ENCODE data around the gene RBMS3.

The RBMS3 gene

GRCh38 chr3:29597376-29598008 lies 316.6 kb downstream of the RBMS3 start:
- H3K36me3 ChIP-seq (ENCODE audit: control insufficient read depth, insufficient read depth, low read length), result no peaks in the 10 kb centered on the region
- no peak overlapping the region for H3K9ac ChIP-seq (ENCODE audit: low read depth, low read length)
- H3K4me1 ChIP-seq (ENCODE audit: control insufficient read depth, insufficient read depth, low read length), result no peaks in the 10 kb centered on the region
- no peak overlapping the region for H3K4me3 ChIP-seq (ENCODE audit: low read depth, low read length)
- no peaks in the 10 kb centered on the region for H3K9me3 ChIP-seq (ENCODE audit: control insufficient read depth, insufficient read depth, low read length)
- no peaks in the 10 kb centered on the region for H3K27me3 ChIP-seq (ENCODE audit: control insufficient read depth, insufficient read depth, low read length)

- Histone ChIP-seq H3K9me3 (ENCODE audit: control insufficient read depth, insufficient read depth, low read length) (no peaks in the 10 kb centered on the region), H3K9ac (ENCODE audit: low read depth, low read length) (no peak overlapping the region), H3K27me3 (ENCODE audit: control insufficient read depth, insufficient read depth, low read length) (no peaks in the 10 kb centered on the region), H3K4me3 (ENCODE audit: low read depth, low read length) (no peak overlapping the region), H3K36me3 (ENCODE audit: control insufficient read depth, insufficient read depth, low read length) (no peaks in the 10 kb centered on the region), H3K4me1 (ENCODE audit: control insufficient read depth, insufficient read depth, low read length) (no peaks in the 10 kb centered on the region)
These were observed 321.2 kb downstream of the RBMS3 start for GRCh38 chr3:29601861-29602585.

DNA sequence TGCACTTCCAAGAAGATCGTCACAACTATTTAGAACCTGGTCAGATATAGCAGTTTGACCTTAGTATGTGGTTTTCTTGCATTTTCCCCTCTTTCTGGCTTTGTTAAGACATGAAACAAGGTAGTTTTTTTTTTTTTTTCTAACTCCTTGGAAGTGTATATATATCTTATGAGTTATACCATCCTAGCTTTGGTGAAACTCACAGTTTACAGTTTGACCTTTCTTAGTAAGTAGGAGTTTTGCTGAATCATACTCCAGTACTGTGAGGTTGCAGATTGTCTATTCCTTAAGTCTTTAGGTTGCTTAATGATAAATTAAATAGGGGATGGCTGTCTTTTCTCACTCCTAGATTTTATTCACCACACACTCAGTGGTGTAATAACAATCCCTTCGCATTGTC lies 325.0 kb downstream of the RBMS3 start:
- no peak overlapping the region for H3K4me3 ChIP-seq (ENCODE audit: low read depth, low read length)
- no peaks in the 10 kb centered on the region for H3K27me3 ChIP-seq (ENCODE audit: control insufficient read depth, insufficient read depth, low read length)
- no peaks in the 10 kb centered on the region for H3K4me1 ChIP-seq (ENCODE audit: control insufficient read depth, insufficient read depth, low read length)
- no peaks in the 10 kb centered on the region for H3K36me3 ChIP-seq (ENCODE audit: control insufficient read depth, insufficient read depth, low read length)
- H3K9me3 ChIP-seq (ENCODE audit: control insufficient read depth, insufficient read depth, low read length), result no peaks in the 10 kb centered on the region
- H3K9ac ChIP-seq (ENCODE audit: low read depth, low read length), result no peak overlapping the region

GRCh38 chr3:29606416-29606815 lies 325.5 kb downstream of the RBMS3 start:
- Histone ChIP-seq H3K4me1 (ENCODE audit: control insufficient read depth, insufficient read depth, low read length) (no peaks in the 10 kb centered on the region), H3K9ac (ENCODE audit: low read depth, low read length) (no peak overlapping the region), H3K36me3 (ENCODE audit: control insufficient read depth, insufficient read depth, low read length) (no peaks in the 10 kb centered on the region), H3K27me3 (ENCODE audit: control insufficient read depth, insufficient read depth, low read length) (no peaks in the 10 kb centered on the region), H3K4me3 (ENCODE audit: low read depth, low read length) (no peak overlapping the region), H3K9me3 (ENCODE audit: control insufficient read depth, insufficient read depth, low read length) (no peaks in the 10 kb centered on the region)

- H3K9me3 ChIP-seq (ENCODE audit: control insufficient read depth, insufficient read depth, low read length), result no peaks in the 10 kb centered on the region
These were observed 327.8 kb downstream of the RBMS3 start for GRCh38 chr3:29608414-29609327.

GRCh38 chr3:29609328-29609811 lies 328.5 kb downstream of the RBMS3 start:
- Histone ChIP-seq H3K9ac (ENCODE audit: low read depth, low read length) (no peak overlapping the region), H3K4me1 (ENCODE audit: control insufficient read depth, insufficient read depth, low read length) (no peaks in the 10 kb centered on the region), H3K27me3 (ENCODE audit: control insufficient read depth, insufficient read depth, low read length) (no peaks in the 10 kb centered on the region), H3K36me3 (ENCODE audit: control insufficient read depth, insufficient read depth, low read length) (no peaks in the 10 kb centered on the region), H3K9me3 (ENCODE audit: control insufficient read depth, insufficient read depth, low read length) (no peaks in the 10 kb centered on the region), H3K4me3 (ENCODE audit: low read depth, low read length) (no peak overlapping the region)

More at GRCh38 chr3:29608414-29609327, 327.8 kb downstream of the RBMS3 start:
- H3K27me3 ChIP-seq (ENCODE audit: control insufficient read depth, insufficient read depth, low read length), result no peaks in the 10 kb centered on the region
- H3K4me3 ChIP-seq (ENCODE audit: low read depth, low read length), result no peak overlapping the region
- H3K9ac ChIP-seq (ENCODE audit: low read depth, low read length), result no peak overlapping the region
- H3K36me3 ChIP-seq (ENCODE audit: control insufficient read depth, insufficient read depth, low read length), result no peaks in the 10 kb centered on the region
- H3K4me1 ChIP-seq (ENCODE audit: control insufficient read depth, insufficient read depth, low read length), result no peaks in the 10 kb centered on the region

DNA sequence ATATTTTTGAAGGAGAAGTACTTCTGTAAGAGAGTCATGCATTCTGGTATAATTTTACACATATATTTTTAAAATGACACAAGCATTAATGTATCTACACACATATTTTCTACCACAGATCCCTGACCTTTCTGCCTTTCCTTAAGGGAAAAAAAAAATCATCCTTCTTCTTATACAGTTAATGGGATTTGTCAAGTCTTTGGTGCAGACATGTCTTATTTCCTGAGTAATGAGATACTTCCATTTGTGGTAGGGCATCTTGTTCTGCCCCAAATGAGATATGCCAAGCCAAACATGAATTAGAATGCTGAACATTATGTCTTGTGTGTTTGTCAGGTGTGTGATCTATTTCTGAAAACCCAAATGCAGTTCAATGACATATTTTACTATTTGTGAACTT lies 329.9 kb downstream of the RBMS3 start:
- Histone ChIP-seq H3K36me3 (ENCODE audit: control insufficient read depth, insufficient read depth, low read length) (no peaks in the 10 kb centered on the region), H3K4me3 (ENCODE audit: low read depth, low read length) (no peak overlapping the region), H3K9ac (ENCODE audit: low read depth, low read length) (no peak overlapping the region), H3K4me1 (ENCODE audit: control insufficient read depth, insufficient read depth, low read length) (no peaks in the 10 kb centered on the region), H3K9me3 (ENCODE audit: control insufficient read depth, insufficient read depth, low read length) (no peaks in the 10 kb centered on the region), H3K27me3 (ENCODE audit: control insufficient read depth, insufficient read depth, low read length) (no peaks in the 10 kb centered on the region)

DNA sequence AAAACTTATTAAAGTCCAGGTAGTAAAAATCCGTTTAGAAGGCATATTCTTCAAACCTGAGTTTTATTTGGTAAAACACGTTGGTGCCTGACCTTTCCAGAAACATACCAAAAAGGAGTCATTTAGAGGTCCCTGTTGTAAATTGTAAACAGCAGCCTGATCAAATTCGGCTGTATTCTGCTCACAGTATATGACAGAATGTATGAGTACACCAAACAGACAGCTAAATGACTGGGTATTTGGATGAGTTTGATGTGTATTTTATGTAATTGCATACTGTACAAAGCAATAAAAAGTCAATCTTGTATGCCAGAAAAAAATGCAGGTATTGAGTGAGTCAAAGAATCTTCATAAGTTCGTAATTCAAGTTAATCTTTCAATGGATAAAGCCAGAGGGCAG lies 330.4 kb downstream of the RBMS3 start:
- Histone ChIP-seq H3K9ac (ENCODE audit: low read depth, low read length) (no peak overlapping the region), H3K4me3 (ENCODE audit: low read depth, low read length) (no peak overlapping the region)

DNA sequence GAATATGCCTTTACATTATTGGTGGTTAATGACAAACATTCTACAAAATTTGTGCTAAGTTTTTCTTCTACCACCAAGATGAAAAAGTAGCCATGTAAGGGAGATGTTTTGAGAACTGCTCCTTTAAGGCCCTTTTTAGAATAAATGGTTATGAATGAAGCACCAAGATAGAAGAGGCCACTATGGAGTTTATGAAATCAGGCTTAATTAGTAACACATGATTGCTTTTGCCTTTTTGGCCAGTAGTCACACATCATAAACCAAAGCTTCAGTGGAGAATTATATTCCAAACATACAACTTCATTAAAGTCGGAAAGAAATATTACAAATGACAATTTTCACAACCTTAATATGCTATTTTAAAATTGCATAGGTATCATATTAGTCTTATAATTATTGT lies 331.7 kb downstream of the RBMS3 start:
- Histone ChIP-seq H3K36me3 (ENCODE audit: control insufficient read depth, insufficient read depth, low read length) (no peaks in the 10 kb centered on the region), H3K4me3 (ENCODE audit: low read depth, low read length) (no peak overlapping the region), H3K4me1 (ENCODE audit: control insufficient read depth, insufficient read depth, low read length) (no peaks in the 10 kb centered on the region), H3K27me3 (ENCODE audit: control insufficient read depth, insufficient read depth, low read length) (no peaks in the 10 kb centered on the region), H3K9me3 (ENCODE audit: control insufficient read depth, insufficient read depth, low read length) (no peaks in the 10 kb centered on the region), H3K9ac (ENCODE audit: low read depth, low read length) (no peak overlapping the region)

More for the DNA sequence above, 330.4 kb downstream of the RBMS3 start:
- no peaks in the 10 kb centered on the region for H3K9me3 ChIP-seq (ENCODE audit: control insufficient read depth, insufficient read depth, low read length)
- H3K36me3 ChIP-seq (ENCODE audit: control insufficient read depth, insufficient read depth, low read length), result no peaks in the 10 kb centered on the region
- H3K27me3 ChIP-seq (ENCODE audit: control insufficient read depth, insufficient read depth, low read length), result no peaks in the 10 kb centered on the region
- no peaks in the 10 kb centered on the region for H3K4me1 ChIP-seq (ENCODE audit: control insufficient read depth, insufficient read depth, low read length)

GRCh38 chr3:29614954-29615353 lies 334.1 kb downstream of the RBMS3 start:
- no peaks in the 10 kb centered on the region for H3K36me3 ChIP-seq (ENCODE audit: control insufficient read depth, insufficient read depth, low read length)
- no peaks in the 10 kb centered on the region for H3K27me3 ChIP-seq (ENCODE audit: control insufficient read depth, insufficient read depth, low read length)
- no peak overlapping the region for H3K9ac ChIP-seq (ENCODE audit: low read depth, low read length)
- H3K4me1 ChIP-seq (ENCODE audit: control insufficient read depth, insufficient read depth, low read length), result no peaks in the 10 kb centered on the region
- no peaks in the 10 kb centered on the region for H3K9me3 ChIP-seq (ENCODE audit: control insufficient read depth, insufficient read depth, low read length)
- no peak overlapping the region for H3K4me3 ChIP-seq (ENCODE audit: low read depth, low read length)

DNA sequence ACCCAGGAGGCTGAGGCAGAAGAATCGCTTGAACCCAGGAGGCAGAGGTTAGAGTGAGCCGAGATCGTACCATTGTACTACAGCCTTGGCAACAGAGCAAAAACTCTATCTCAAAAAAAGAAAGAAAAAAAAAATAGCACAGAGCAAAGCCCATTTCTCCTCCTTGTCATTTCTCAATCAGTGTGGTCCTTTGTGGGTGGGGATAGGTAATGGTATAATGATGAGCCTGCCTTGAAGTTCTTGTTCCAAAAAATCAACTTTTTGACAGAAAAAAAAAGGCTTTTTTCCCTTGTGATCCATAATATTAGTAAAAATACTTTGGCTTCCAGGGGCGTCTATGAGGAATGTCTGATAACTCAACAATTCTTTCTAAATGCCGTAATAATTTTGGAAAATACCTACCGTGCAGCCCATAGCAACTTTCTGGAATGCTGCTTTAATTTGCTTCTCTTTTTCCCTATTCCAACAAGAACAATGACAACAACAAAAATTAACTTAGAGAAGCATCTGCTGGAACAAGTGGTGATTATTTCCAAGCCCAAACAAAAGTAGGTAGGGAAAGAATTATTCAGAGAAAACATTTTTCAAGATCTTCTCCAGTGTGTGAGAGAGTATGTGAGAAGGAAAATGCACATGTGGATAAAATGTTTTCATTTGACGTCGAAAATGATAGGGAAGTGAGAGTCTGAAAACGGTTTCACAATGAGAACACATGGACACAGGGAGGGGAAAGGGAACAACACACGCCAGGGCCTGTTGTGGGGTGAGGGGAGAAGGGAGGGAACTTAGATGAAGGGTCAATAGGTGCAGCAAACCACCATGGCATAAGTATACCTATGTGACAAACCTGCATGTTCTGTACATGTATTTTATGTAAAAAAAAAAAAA lies 337.8 kb downstream of the RBMS3 start:
- H3K27me3 ChIP-seq (ENCODE audit: control insufficient read depth, insufficient read depth, low read length), result no peaks in the 10 kb centered on the region
- H3K4me3 ChIP-seq (ENCODE audit: low read depth, low read length), result no peak overlapping the region
- H3K9me3 ChIP-seq (ENCODE audit: control insufficient read depth, insufficient read depth, low read length), result no peaks in the 10 kb centered on the region
- no peaks in the 10 kb centered on the region for H3K4me1 ChIP-seq (ENCODE audit: control insufficient read depth, insufficient read depth, low read length)
- H3K9ac ChIP-seq (ENCODE audit: low read depth, low read length), result no peak overlapping the region
- H3K36me3 ChIP-seq (ENCODE audit: control insufficient read depth, insufficient read depth, low read length), result no peaks in the 10 kb centered on the region

Data from iPS-15b (cell line).